GM19438 (cell line): Measurements from ENCODE around the gene ABCC3.

Experiments used
- ATAC-seq: cut with Tn5 transposase; IDR thresholded peaks from one replicate; pipeline ENCODE4 v1.9.1; 2021; ENCODE audit warnings: low read depth; ENCODE audit not compliant: unreplicated experiment

ABCC3 gene

DNA sequence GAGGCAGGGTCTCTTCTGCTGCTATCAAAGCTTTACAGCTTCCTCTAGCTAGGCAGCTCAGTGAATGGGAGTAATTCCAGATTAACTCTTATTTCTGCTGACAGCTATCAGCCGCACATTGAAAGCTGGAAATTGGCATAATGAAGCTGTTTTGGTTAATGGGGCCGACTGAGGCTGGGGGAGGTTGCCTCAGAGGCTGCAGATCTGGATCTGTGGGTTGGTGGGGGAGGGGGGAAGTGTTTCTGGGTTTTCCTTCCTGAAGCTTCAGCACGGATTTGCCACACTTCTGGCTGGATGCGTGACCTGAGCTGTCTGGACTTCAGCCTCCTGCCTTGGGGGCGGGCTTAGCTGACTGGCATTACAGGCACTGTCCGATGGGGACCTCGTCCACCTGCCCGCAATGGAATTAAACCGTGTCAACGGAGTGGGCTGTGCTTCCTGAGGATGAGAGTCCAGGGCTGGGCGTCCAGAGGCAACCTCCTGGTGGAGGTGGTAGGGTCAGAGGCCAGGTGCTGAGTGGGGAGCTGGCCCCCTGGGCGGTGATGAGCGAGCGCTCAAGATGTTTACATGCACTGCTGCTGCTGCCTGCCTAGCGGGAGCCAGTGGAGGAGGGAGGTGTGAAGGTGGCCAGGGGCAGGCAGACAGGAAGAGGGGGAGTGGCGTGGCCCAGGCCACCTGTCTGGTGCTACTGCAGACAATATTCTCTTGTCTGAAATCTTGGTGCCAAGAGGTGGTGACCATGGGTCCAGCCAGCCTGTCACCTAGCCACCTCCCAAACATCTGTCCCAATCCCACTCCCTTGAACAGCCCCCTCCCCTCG lies 6.7 kb upstream of the ABCC3 start:
- no peak for ATAC-seq

DNA sequence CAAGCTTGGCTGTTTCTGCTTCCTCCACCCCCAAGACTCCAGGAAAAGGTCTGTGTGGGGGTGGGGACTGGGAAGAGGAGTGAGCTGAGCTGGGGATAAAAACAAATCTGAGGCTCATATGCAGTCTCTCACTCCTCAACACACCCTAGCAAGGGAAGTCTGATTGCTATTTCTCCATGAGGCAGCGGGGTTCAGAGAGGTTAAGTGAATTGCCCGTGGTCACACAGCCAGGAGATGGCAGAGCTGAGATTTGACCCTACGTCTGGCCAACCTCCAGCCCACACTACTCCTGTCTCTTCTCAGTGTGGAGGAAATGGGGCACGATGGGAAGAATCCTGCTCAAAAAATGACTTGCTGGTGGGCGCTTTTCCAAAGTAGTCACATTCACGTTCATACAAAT lies 4.8 kb upstream of the ABCC3 start:
- no peak for ATAC-seq

DNA sequence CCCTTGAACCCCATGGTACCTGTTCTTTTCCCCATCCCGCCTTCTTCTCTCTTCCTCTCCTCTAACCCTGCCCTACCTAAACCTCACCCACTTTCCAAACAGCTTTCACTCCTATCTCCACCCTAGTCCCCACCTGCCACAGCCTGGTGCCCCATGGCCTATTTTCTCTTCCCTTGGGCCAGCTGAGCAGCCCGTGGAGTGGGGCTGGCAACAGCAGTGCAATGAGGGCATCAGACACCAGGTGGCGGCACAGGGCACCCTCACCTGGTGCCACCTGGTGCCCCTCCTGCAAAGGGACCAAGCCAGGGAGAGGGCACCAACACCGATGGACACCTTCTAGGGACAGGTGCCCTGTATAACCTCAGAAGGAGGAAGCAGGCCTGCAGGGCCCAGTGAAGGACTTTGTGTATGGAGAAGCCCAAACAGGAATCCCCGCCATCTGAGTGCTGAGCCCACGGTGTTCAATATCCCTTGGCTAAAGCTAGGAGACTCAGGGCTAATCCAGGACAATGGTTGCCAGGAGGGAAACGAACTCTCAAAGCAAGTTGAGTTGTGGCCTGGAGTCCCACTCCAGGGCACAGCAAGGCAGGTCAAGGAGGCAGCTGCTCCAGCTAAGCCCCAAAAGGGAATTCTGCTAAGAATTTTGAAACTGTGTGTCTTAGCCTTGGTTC lies 4.0 kb upstream of the ABCC3 start:
- ATAC-seq, result no peak

DNA sequence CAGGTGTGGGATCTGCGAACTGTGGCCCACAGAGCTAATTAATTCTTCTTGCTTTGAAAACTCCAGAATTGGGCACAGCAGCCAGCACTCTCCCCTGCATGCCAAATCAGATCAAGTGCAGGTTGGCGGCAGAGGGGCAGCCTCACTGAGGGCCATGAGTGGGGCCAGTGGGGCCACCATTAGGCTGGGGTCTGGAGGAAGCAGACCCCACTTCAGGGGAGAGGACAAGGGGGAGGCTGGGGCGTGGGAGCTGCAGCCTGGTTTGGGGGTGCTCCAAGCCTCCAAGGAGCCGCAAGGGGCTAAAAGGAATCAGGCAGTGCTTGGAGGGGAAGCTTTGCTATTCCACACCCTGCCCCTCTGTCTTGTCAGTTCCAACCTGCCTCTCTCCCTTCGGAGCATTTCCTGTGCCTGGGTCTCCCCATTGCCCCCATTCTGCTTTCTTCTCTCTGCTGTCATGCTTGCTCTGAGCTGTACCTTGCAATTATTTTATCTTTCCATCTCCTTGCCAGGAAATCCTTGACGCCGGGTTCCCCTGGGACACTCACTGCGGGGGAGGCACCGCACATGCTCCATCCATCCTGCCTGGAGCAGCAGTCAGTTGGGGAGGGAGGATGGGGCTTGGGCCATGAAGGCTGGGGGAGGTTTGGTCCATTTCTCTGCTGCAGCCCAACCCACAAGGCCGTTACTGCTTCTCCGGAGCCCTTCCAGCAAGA lies 3.3 kb upstream of the ABCC3 start:
- no peak for ATAC-seq

DNA sequence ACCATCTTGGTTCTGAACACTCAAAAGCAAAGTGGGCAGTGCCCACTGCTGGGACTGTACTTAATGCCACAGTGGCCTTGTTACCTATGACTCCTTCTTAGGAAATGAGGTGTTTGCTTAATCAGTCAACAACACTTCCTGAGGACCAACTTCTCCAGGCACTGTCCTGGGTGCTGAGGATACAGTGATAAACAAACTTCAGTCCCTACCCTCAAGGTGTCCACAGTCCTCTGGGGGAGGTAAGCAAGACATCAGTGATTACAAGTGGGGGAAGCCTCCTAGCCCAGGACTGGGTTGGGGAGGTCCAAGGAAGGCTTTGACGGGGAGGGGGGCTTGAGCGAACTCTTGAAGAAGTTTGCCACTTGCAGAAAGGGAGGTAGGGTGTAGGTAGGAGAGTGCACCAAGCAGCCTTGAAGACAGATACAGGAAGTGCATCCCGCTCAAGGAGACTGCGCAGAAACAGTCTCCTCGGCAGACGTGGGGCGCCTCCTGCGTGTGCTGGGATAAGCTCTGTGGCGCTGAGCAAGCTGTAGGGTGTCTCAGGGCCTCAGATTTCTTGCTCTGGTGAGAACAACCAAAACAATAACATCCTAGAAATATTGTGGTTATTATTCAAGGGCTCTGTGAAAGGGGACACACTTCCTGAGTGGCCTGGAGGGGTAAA lies 2.6 kb upstream of the ABCC3 start:
- no peak for ATAC-seq

DNA sequence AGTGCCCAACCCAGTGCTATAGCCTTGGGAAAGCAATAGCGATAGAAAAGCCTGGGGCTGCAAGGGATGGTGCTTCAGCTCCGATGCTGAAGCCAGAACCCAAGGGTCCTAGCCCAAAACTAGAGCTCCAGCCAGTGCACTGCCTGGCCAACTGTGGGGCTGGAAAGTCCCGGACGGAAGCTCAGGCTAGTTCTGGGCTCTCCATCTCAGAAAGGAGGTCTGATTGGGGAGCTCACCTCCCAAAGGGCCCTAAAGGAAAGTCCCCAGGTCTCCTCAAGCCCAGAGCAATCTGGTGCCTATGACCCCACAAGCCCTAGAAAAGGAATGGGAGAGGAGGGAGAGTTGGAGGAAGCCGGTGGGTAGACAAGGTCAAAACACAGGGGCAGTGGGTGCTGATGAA lies 2.0 kb upstream of the ABCC3 start:
- ATAC-seq, result no peak

DNA sequence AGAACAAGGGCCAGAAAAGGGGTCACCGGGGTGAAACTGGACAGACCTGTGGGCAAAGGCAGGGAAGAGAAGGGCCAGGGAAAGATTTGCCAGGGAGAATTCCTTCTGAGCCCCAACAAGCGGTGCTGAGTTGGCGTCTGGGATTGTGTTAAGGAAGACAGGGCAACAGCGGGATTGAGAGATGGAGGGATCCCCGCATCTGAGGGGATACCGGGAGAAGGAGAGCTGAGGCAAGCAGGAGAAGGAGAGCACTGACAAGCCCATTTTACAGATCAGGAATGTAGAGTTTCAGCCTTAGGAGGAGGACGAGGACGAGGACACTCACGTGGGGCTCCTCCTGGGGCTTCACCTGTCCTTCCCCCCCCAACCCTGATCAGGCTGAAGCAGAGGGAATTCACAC lies 998 bp upstream of the ABCC3 start:
- ATAC-seq, result no peak

DNA sequence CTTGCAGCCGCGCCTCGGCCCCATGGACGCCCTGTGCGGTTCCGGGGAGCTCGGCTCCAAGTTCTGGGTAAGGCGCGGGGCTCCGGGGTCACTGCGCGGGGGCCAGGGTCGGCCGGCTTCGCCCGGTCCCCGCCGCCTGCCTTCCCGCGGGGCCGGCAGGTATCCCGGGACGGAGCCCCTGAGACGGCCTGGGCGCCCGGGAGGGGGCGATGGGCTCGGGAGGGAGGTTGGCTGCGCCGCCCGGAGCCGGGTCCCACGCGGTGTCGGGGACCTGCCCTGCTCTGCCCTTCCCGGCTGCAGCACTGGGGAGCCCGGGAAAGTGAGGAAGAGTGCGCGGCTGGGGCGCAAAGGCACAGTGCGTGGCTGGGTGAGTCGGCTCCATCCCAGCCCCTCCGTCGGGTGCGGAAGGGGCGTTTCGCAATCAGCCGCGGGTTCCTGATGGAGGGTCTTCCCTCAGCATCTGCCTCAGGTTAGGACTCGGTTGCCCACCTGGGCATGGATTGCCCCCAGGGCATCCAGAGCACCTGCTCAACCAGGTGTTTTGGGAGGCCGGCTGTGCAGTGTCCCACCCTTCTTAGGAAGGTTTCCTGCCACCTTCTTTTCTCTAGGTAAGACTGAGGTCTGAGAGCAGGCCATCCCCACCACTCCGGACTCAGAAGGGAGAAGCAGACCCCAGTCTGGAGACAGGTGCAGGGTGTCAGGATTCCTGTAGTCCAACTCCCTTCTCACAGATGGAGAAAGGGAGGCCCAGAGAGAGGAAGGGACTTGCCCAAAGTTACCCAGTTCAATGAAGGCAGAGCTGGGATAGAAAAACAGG lies 442 bp downstream of the ABCC3 start:
- no peak for ATAC-seq

DNA sequence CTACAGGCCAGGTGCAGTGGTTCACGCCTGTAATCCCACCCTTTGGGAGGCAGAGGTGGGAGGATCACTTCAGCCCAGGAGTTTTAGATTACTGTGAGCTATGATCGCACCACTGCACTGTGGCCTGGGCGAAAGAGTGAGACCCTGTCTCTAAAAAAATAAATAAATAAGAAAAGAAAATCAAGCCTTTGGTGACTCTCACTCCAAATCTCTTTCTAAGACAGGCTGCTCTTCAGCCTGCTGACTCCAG lies 976 bp downstream of the ABCC3 start:
- ATAC-seq, result no peak

DNA sequence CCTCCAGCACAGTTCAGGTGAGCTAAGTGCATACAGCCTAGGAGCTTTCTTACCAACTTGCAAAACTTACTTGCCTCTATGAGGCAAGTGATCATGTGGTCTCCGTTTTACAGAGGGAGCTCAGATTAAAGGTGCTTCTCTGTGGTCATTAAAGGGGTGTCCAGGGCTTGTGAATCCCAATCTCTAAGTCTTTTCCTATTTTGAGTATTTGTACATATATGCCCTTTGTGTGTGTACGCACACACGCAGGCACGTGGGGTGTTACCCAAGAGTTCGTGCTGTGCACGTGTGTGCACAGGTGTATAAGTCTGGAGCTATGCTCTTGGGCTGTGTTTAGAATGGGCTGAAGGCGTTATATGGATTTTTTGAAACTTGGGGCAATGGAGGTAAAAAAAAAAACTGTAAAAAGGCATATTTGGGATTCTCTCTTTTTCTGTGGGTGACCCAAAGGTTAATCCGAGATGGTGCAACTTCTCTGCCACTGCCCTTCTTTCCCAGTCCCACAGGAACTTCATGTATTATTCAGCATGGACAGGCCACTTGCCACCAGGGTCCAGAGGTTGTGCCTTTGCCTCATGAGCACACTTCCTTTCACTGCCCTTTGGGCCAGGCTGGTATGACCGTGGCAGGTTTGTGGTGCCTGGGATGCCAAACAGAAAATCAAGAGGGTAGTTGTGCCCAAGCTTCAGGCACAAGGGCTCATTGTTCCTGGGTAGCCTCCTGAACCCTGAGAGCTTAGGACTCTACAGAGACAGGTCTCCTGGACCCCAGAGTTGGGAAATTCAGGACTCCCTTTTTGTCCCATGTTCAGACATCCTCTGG lies 1.5 kb downstream of the ABCC3 start:
- ATAC-seq, result no peak

DNA sequence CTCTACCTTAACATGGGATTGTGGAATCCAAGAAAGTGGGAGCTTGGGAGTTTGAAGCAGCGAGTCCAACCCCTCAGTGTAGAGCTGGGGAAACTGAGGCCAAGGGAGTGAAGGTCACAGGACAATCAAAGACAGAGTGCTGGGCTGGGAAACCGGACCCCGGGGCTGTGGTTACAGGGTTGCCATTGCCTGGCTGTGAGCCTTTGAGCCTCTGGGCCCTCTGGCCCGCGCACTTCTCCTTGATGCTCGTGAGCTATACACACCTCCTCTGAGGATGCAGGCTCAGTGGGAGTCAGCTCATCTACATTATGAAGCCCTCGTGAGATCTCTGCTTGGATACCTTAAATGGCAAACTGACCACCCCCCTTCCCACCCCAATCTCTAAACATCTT lies 2.1 kb downstream of the ABCC3 start:
- no peak for ATAC-seq

DNA sequence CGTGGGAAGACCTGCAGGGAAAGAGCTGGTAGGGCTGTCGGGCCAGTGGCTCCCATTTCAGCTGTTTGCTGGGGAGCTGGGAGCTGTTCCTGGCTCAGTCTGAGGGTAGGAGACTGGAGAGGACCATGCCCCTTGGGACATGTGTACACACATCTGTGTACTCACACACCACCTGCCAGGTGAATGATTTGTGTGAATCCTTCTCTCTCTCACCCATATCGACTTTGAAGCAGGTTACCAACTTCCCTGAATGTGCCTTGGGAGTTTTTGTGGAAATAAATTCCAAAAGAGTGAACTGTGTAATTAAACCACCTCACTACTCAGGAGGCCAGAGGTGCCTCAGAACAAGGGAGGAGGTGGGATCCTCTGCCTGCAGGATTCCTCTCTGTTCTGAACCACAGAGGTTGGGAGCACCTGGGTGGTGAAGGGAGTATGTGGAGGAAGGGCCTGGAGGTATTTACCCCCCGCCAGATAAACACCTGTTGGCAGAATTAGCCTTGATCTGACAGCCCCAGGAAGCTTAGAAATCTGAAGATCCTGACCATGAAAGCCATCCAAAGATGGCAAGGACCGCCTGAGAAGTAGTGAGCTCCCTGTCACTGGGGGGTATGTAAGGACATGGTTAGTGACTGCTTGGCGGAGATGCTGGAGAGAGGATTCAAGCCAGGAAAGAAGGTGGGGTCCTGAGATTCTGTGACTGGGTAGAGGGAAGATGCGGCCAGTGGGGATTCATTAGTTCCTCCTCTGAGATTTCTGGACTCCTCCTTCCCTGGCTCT lies 3.3 kb downstream of the ABCC3 start:
- ATAC-seq, result no peak

DNA sequence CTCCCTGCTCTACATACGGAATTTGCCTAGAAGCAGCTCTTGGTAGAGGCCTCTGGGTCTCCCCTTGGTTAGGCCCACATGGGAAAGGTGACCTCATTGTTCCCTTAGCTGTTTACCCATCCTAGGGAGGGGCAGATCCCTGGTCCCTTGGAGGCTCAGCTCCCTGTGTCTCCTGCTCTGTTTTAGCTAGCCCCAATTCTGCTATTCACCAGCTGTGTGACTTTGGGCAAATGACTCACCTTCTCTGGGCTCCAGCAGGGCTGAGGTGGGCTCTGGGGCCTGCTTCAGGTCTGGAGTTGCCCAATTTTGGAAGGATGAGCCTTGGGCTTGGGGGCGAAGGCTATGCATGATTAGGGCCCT lies 3.9 kb downstream of the ABCC3 start:
- ATAC-seq, result no peak

DNA sequence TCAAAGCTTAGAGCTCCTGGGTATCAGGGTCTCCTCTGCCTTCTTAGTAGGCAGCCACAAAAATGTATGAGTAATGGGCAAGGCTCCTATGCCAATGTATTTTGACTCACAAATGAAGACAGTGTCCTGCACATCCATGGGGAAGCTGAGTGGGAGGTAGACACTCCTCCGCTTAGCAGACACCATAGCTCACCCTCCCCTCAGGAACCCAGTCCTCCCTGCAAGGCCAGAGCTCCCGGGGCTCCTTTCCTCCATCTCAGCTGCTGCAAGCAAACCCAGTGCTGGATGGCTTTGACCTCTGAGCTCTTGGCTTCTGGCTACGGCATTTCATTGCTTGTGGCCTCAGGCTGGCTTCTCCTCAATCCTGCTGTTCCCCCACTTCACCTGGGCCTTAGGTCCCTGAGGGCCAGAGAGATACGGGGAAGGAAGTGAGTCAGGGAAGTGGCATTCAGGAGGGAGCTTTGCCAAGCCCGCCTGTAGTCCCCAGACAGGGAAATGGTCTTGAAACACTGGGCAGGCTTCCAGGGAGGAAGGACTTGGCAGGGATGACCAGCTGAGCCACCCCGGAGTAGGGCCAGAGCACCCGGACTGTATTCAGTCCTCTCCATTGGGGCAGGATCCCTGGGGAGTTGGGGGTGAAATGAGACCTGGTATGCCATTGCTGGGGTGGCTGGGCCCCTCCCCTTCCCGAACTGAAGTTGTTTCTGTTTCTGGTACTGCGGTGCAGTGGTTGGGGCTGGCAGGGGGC lies 4.5 kb downstream of the ABCC3 start:
- no peak for ATAC-seq

DNA sequence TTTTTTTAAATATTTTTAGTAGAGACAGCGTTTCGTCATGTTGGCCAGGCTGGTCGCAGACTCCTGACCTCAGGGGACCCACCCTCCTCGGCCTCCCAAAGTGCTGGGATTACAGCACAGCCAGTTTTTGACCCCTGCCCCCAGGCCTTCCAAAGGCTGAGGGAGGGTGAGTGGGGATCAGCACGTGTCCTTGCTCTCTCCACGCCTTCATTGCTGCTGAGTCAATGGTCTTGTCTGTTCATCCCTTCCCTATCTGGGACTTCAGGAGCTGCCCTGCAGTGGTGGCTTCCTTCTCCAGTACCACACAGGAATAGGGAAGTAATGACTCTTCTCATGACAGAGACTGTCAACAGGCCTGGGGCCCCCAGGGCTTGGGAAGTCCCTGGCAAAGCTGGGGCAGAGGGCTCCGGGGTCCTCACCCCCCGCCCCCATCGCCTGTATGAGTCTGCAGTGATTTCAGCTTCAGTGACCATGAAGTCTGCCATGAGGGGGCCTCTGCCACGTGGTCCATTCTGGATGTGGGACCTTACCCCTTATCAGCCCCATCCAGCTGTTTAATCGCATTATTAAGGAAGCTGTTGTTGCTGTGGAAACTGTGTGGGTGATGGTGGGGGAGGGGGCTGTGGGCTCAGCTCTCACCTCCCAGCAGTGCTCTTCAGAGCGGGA lies 6.1 kb downstream of the ABCC3 start:
- no peak for ATAC-seq

DNA sequence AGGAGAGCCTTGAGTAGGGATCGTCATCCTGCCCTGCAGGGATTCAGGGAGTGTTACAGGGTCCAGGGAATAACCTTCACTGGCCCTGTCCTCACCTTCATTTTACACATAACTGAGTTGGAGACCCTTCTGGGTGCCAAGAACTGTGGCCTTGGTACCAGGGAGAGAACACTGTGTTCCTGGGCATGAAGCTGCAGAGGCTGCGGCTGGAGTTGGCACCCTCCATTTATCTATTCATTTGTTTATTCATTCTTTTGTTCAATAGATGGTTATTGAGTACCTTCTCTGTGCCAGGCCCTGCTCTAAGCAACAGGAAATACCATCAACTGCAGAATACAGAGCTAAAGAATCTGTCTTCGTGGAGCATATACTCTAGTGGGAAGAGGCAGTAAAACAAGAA lies 6.7 kb downstream of the ABCC3 start:
- no peak for ATAC-seq

DNA sequence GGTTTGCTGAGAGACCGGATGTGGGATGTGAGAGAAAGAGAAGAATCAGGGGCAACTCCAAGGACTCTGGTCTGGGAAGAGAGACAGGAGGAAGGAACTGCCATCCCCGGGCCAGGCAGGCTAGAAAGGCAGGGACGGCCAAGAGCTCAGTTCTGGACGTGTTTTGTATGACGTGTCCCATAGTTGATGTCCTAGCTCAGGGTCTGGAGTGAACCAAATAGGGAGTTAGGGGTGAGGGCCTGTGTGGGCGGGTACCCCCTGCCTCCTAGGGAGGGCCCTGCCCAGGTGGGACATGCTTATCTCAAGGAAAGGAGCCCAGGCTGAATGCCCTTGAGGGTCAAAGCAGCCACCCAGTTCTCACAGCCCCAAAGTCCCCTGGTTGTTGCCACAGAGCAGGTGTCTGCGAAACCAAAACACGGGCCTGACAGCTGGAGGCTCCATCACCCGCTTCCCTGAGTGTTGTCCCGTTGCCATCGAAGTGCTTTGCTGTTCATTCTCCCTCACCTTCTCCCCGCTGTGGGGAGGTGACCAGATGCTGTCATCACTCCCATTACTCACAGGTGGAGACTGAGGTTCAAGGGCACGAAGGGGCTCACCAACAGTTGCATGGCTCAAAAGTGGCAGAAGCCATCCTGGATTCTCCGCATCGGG lies 7.5 kb downstream of the ABCC3 start:
- no peak for ATAC-seq
